Measurements from ENCODE around the gene NUDT1. TPM values are rescaled to one million over a fixed set of nuclear protein-coding genes. Genes with fewer than 3 reads are reported as not detected.

Gene NUDT1
- total RNA-seq, 1 experiment from 2014 or later, result 84.7 TPM

DNA sequence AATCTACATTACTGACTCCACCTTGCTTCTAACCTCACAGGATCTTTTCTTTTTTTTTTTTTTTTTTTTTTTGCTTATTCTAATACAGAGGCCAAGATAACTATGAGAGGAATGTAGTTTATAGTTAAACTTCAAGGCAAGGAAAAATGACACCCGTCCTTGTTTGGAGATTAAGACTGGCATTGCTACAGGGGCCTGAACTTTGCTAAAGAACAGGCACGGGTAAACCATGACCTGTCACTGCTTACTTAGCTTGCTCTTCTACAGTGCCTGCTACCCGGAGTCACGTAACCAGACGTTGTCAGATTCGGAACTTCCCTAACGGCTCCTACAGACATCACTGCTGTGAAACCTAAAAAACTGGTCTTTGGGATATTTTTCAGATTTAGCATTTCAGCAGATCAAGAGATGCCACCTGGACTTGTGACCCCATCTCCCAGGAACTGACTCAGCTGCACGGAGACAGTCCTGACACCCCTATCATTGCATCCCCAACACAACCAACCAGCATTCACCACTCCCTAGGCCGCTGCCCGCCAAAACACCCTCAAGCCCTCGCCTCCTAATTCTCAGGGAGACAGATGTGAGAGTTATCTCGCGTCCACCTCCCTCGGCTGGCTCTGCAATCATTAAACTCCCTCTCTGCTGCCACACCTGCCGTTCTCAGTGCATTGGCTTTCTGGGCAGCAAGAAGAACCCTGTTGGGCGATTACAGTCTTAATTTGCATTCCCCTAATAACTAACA is 36.8 kb upstream of the NUDT1 start:
- Histone ChIP-seq H2AK5ac (ENCODE audit: insufficient read length, low read length) (no peak overlapping the region), H3K79me1 (ENCODE audit: insufficient read depth, low read depth, low read length, poor library complexity, severe bottlenecking) (no peaks in the 10 kb centered on the region), H3K27ac (ENCODE audit: insufficient read length, low read depth, low read length) (no peak overlapping the region), H2BK15ac (ENCODE audit: low read depth, low read length) (no peak overlapping the region), H3K4me2 (ENCODE audit: insufficient read depth, insufficient read length, low read length) (no peak overlapping the region), H4K8ac (replicated peaks; ENCODE audit: insufficient read length, low read depth, low read length) (no peak overlapping the region), H3K18ac (ENCODE audit: insufficient read length, low read depth, low read length) (no peak overlapping the region), H3K23me2 (ENCODE audit: insufficient read length, low read depth, low read length, poor library complexity, severe bottlenecking) (no peaks in the 10 kb centered on the region), H2AFZ (ENCODE audit: low read length) (no peak overlapping the region), H2BK12ac (ENCODE audit: insufficient read length, low read depth, low read length) (no peak overlapping the region), H3K4me1 (ENCODE audit: insufficient read depth, low read length) (no peaks in the 10 kb centered on the region), H2BK5ac (ENCODE audit: insufficient read length, low read length) (no peak overlapping the region), H2BK20ac (ENCODE audit: low read depth, low read length, poor library complexity, severe bottlenecking) (no peak overlapping the region), H2BK120ac (ENCODE audit: low read depth, low read length, poor library complexity, severe bottlenecking) (no peak overlapping the region), H3K56ac (ENCODE audit: insufficient read length, low read depth, low read length) (no peak overlapping the region), H4K5ac (ENCODE audit: insufficient read length, low read depth, low read length) (no peak overlapping the region), H3K27me3 (ENCODE audit: insufficient read depth, low read length) (no peaks in the 10 kb centered on the region), H4K91ac (ENCODE audit: insufficient read length, low read depth, low read length) (no peak overlapping the region), H3K23ac (ENCODE audit: insufficient read length, low read depth, low read length) (no peak overlapping the region), H3K9me3 (ENCODE audit: control insufficient read depth, low read depth, low read length) (no peaks in the 10 kb centered on the region), H3K9ac (ENCODE audit: extremely low read depth, insufficient read length, low read length) (no peak overlapping the region), H3K4ac (ENCODE audit: low read depth, low read length) (no peak overlapping the region), H4K20me1 (ENCODE audit: control insufficient read depth, insufficient read depth, insufficient read length) (no peaks in the 10 kb centered on the region), H3K14ac (ENCODE audit: insufficient read depth, low read length) (no peak overlapping the region), H3K79me2 (ENCODE audit: insufficient read depth, low read length) (no peaks in the 10 kb centered on the region), H3T11ph (ENCODE audit: low read length) (no peak overlapping the region)
- no peaks in the 10 kb centered on the region; a peak in 1 of 5 replicates for H3K9me3 Mint-ChIP-seq
- no peak for TF ChIP-seq CTCF (conservative IDR thresholded peaks at IDR 0.05)
- peak overlapping the region in 2 of 3 experiments; percentile 41 to 49; a peak in 3 of 7 replicates for H3K27ac Mint-ChIP-seq
- H3K4me1 Mint-ChIP-seq, result no peaks in the 10 kb centered on the region
- WGBS (ENCODE audit: extremely low coverage, insufficient read length, low lambda C conversion rate), result no CpG with 5 or more reads among the region's 16 CpGs
- H3K36me3 Mint-ChIP-seq (ENCODE audit: insufficient read depth in 1 of 3, low read depth in 3 of 3), result peaks cover 23 to 41% (median 40%) of the 10 kb centered on the region in 3 experiments; a peak in 6 of 7 replicates
- DNase-seq, result no peak
- no peak overlapping the region for H3K4me3 Mint-ChIP-seq
- H3K27me3 Mint-ChIP-seq (ENCODE audit: low read depth), result no peaks in the 10 kb centered on the region
